IMR-90 (cell line): ENCODE measurements around the gene FRMD3. TPM values are rescaled to one million over a fixed set of nuclear protein-coding genes. Genes with fewer than 3 reads are reported as not detected.

Experiments used
- ATAC-seq: fragments of 200-7000 bp; cut with Tn5 transposase; 2 replicates; pipeline ENCODE4 v1.9.1; 2020; ENCODE audit warnings: low read depth, mild to moderate bottlenecking, moderate library complexity
- BruUV-seq: library from RNA; stranded (reverse); fragments of 400-500 nt; replicated peaks from 2 replicates; lab custom pipeline; 2021; lab: Mats Ljungman, UMichigan
- CTCF ChIA-PET: fragments of 300-600 bp; formaldehyde crosslinking; extraction: SDS; loops from one replicate; lab custom pipeline; 2021; ENCODE audit warnings: antibody characterized with exemption; lab: Yijun Ruan, JAX
- POLR2A ChIA-PET: fragments of 300-600 bp; sonication (Branson Sonifier 250); formaldehyde crosslinking; loops from one replicate; lab custom pipeline; 2022; ENCODE audit warnings: antibody characterized with exemption; ENCODE audit not compliant: unreplicated experiment; lab: Charles Lee
- DNase-seq: peaks from one replicate; pipeline ENCODE4 v3.0.0; 2013
- H2AFZ ChIP-seq: replicated peaks from 2 replicates; pipeline ENCODE3; 2013; ENCODE audit warnings: low read length, mild to moderate bottlenecking; ENCODE audit not compliant: poor library complexity
- H2AK5ac ChIP-seq: 2 replicates; pipeline ENCODE4 v1.6.1; 2013; ENCODE audit warnings: low read depth, low read length, inconsistent platforms
- H2AK9ac ChIP-seq: replicated peaks from 2 replicates; pipeline ENCODE3; 2013; ENCODE audit warnings: mild to moderate bottlenecking, low read depth, low read length, moderate library complexity; ENCODE audit not compliant: poor library complexity
- H2BK120ac ChIP-seq: 2 replicates; pipeline ENCODE4 v1.6.1; 2013; ENCODE audit warnings: low read depth, low read length, inconsistent platforms
- H2BK15ac ChIP-seq: 3 replicates; pipeline ENCODE4 v1.6.1; 2013; ENCODE audit warnings: low read depth, low read length, inconsistent platforms
- H2BK20ac ChIP-seq: 2 replicates; pipeline ENCODE4 v1.6.1; 2013; ENCODE audit warnings: low read depth, mild to moderate bottlenecking, inconsistent platforms, low read length, moderate library complexity
- H2BK5ac ChIP-seq: 2 replicates; pipeline ENCODE4 v1.6.1; 2013; ENCODE audit warnings: mild to moderate bottlenecking, low read depth, low read length, inconsistent platforms; ENCODE audit not compliant: poor library complexity, severe bottlenecking
- H3K14ac ChIP-seq: replicated peaks from 2 replicates; pipeline ENCODE4 v1.6.1; 2013; ENCODE audit warnings: low read depth, low read length, inconsistent platforms
- H3K18ac ChIP-seq: 2 replicates; pipeline ENCODE4 v1.6.1; 2013; ENCODE audit warnings: low read depth, low read length, control low read depth
- H3K23ac ChIP-seq: 2 replicates; pipeline ENCODE4 v1.6.1; 2013; ENCODE audit warnings: low read depth, low read length, inconsistent platforms
- H3K27ac ChIP-seq: 2 replicates; pipeline ENCODE4 v1.5.1; 2013; ENCODE audit warnings: mild to moderate bottlenecking, control low read depth, low read length; ENCODE audit not compliant: insufficient read depth
- H3K27me3 ChIP-seq: 2 replicates; pipeline ENCODE4 v1.6.1; 2013; ENCODE audit warnings: low read length; ENCODE audit not compliant: control insufficient read depth, insufficient read depth
- H3K36me3 ChIP-seq: 2 replicates; pipeline ENCODE4 v1.6.1; 2013; ENCODE audit warnings: low read length, mixed read lengths; ENCODE audit not compliant: control insufficient read depth, insufficient read depth
- H3K4ac ChIP-seq: 2 replicates; pipeline ENCODE4 v1.6.1; 2013; ENCODE audit warnings: low read depth, low read length, inconsistent platforms
- H3K4me1 ChIP-seq: 2 replicates; pipeline ENCODE4 v1.6.1; 2013; ENCODE audit warnings: low read length, mixed read lengths; ENCODE audit not compliant: control insufficient read depth, insufficient read depth
- H3K4me2 ChIP-seq: 2 replicates; pipeline ENCODE4 v1.6.1; 2013; ENCODE audit warnings: low read depth, mild to moderate bottlenecking, control low read depth, low read length, moderate library complexity
- H3K4me3 ChIP-seq: 2 replicates; pipeline ENCODE4 v1.5.1; 2013; ENCODE audit warnings: low read depth, mild to moderate bottlenecking, control low read depth, low read length, moderate library complexity; ENCODE audit not compliant: insufficient read depth
- H3K56ac ChIP-seq: 2 replicates; pipeline ENCODE4 v1.6.1; 2013; ENCODE audit warnings: low read length, inconsistent platforms; ENCODE audit not compliant: insufficient read depth; ENCODE audit errors: extremely low read depth
- H3K79me1 ChIP-seq, 2 experiments: 2 replicates each; pipeline ENCODE4 v1.6.1; 2013; ENCODE audit warnings: low read length in 2 of 2, inconsistent platforms in 1 of 2, low read depth in 1 of 2
- H3K9ac ChIP-seq: 2 replicates; pipeline ENCODE4 v1.6.1; 2013; ENCODE audit warnings: low read depth, low read length, control low read depth
- H3K9me1 ChIP-seq: 2 replicates; pipeline ENCODE4 v1.6.1; 2013; ENCODE audit warnings: low read length, inconsistent platforms; ENCODE audit not compliant: insufficient read depth
- H3K9me3 ChIP-seq: 2 replicates; pipeline ENCODE4 v1.6.1; 2013; ENCODE audit warnings: low read length; ENCODE audit not compliant: control insufficient read depth, insufficient read depth
- H4K20me1 ChIP-seq: 2 replicates; pipeline ENCODE4 v1.6.1; 2013; ENCODE audit warnings: low read length, inconsistent platforms; ENCODE audit not compliant: insufficient read depth
- H4K5ac ChIP-seq: 2 replicates; pipeline ENCODE4 v1.6.1; 2013; ENCODE audit warnings: mild to moderate bottlenecking, low read depth, low read length, control low read depth
- H4K8ac ChIP-seq, 2 experiments: 2 replicates each; pipeline ENCODE4 v1.6.1; 2013; ENCODE audit warnings: low read depth in 2 of 2, low read length in 2 of 2, control low read depth in 1 of 2, inconsistent platforms in 1 of 2
- H4K91ac ChIP-seq: 2 replicates; pipeline ENCODE4 v1.6.1; 2013; ENCODE audit warnings: low read depth, low read length, inconsistent platforms; ENCODE audit not compliant: insufficient read depth
- CHD1 ChIP-seq: IDR thresholded peaks from 2 replicates; pipeline ENCODE4 v1.6.1; 2012; ENCODE audit warnings: low read depth, low read length, improper control_type of control experiment
- FOS ChIP-seq: fragments of 150-350 bp; IDR thresholded peaks from 2 replicates; pipeline ENCODE4 v1.6.1; 2016; ENCODE audit warnings: low read depth, low read length
- RAD21 ChIP-seq: IDR thresholded peaks from 2 replicates; pipeline ENCODE4 v1.6.1; 2012; ENCODE audit warnings: low read length, improper control_type of control experiment
- RCOR1 ChIP-seq: IDR thresholded peaks from 2 replicates; pipeline ENCODE4 v1.6.1; 2012; ENCODE audit warnings: mild to moderate bottlenecking, low read length, improper control_type of control experiment; ENCODE audit not compliant: insufficient replicate concordance
- WGBS, 2 experiments: methylation state at CpG; one replicate each; pipeline versions ENCODE4 v1.1.5 to v1.1.7; 2013; ENCODE audit warnings: missing lambda C conversion rate in 2 of 2; ENCODE audit not compliant: insufficient read length in 1 of 2; ENCODE audit errors: extremely low coverage in 2 of 2; 5-methylcytosine and 5-hydroxymethylcytosine counted together
- dilution Hi-C: fragments of 300-500 bp; cut with HindIII; formaldehyde crosslinking; loops from one replicate; pipeline ENCODE4 v1.14.3; 2018; ENCODE audit warnings: low sequenced_read_pairs; ENCODE audit not compliant: unreplicated experiment
- in situ Hi-C: fragments of 300-500 bp; cut with MboI; formaldehyde crosslinking; loops from 3 replicates; pipeline ENCODE4 v1.14.3; 2019; ENCODE audit warnings: low sequenced_read_pairs, inconsistent platforms, mixed read lengths
- intact Hi-C: fragments of 100-400 bp; cut with micrococcal nuclease; formaldehyde crosslinking; loops from 2 replicates; pipeline ENCODE4 v1.10.0; 2022
- polyA plus RNA-seq, 3 experiments: library from polyadenylated mRNA; depleted of rRNA; stranded (reverse); fragments of >200 nt; gene quantifications; 2 replicates each; pipeline ENCODE4 v1.2.3, GENCODE V29; 2012; ENCODE audit warnings: low replicate concordance in 1 of 3
- total RNA-seq: library from RNA; depleted of rRNA; stranded (reverse); fragments of >200 nt; gene quantifications from 2 replicates; pipeline ENCODE4 v1.2.3, GENCODE V29; 2012

FRMD3 gene
- total and polyA plus RNA-seq, 2 of the 4 experiments (the other 2 are of a cell fraction): 0.02 to 0.18 TPM

GRCh38 chr9:83267741-83268140 lies 270.5 kb downstream of the FRMD3 start:
- TF ChIP-seq CHD1 (no peak), RAD21 (no peak), RCOR1 (no peak), FOS (no peak)
- Histone ChIP-seq H3K56ac (no peak overlapping the region), H3K23ac (no peak overlapping the region), H3K9ac (no peak overlapping the region), H3K4ac (no peak overlapping the region), H3K14ac (no peak overlapping the region), H3K4me2 (no peak overlapping the region), H2BK20ac (no peak overlapping the region), H2AFZ (no peak overlapping the region), H2BK15ac (no peak overlapping the region), H4K91ac (no peak overlapping the region), H3K36me3 (no peaks in the 10 kb centered on the region), H4K8ac (no peak overlapping the region), H3K18ac (no peak overlapping the region), H3K79me1 (no peaks in the 10 kb centered on the region), H3K4me1 (no peaks in the 10 kb centered on the region), H2AK5ac (no peak overlapping the region), H3K27me3 (no peaks in the 10 kb centered on the region), H3K4me3 (no peak overlapping the region), H2AK9ac (no peak overlapping the region), H4K5ac (no peak overlapping the region), H2BK5ac (no peak overlapping the region), H4K20me1 (no peaks in the 10 kb centered on the region), H2BK120ac (no peak overlapping the region), H3K9me3 (no peaks in the 10 kb centered on the region), H3K9me1 (no peaks in the 10 kb centered on the region), H3K27ac (no peak overlapping the region)
- DNase-seq (no peak), ATAC-seq (no peak)
- in situ Hi-C loops: no loop called here
- dilution Hi-C loops: no loop called here
- no CpG with 5 or more reads among the region's 5 CpGs for WGBS, 2 experiments
- CTCF ChIA-PET: no interaction called here
- POLR2A ChIA-PET: no interaction called here
- intact Hi-C loops: no loop called here
- BruUV-seq: no TSS peak
